SK-MEL-5 (cell line): ENCODE measurements around the gene ABHD17B. TPM values are rescaled to one million over a fixed set of nuclear protein-coding genes. Genes with fewer than 3 reads are reported as not detected.
"Not testable (repeated sequence)": the region's sequence is repeated elsewhere in the genome, so short reads cannot be mapped to it uniquely, and the experiment has no call there.

ENCODE experiments used
- DNase-seq: peaks from one replicate; pipeline ENCODE4 v3.0.0-alpha.2; 2016; ENCODE audit warnings: low read depth, low spot score
- in situ Hi-C: cut with HindIII; loops from 2 replicates; pipeline ENCODE4 v1.10.0; 2016; ENCODE audit warnings: low sequenced_read_pairs, high pct_unique_total_duplicates, low pct_unique_long_range_greater_than_20kb
- total RNA-seq: library from RNA; depleted of rRNA; stranded (reverse); fragments of >200 nt; shearing (Covaris generic); gene quantifications from 2 replicates; pipeline ENCODE4 v1.2.3, GENCODE V29; 2014

Gene ABHD17B
- total RNA-seq, 1 experiment from 2014 or later, result 53.5 TPM

DNA sequence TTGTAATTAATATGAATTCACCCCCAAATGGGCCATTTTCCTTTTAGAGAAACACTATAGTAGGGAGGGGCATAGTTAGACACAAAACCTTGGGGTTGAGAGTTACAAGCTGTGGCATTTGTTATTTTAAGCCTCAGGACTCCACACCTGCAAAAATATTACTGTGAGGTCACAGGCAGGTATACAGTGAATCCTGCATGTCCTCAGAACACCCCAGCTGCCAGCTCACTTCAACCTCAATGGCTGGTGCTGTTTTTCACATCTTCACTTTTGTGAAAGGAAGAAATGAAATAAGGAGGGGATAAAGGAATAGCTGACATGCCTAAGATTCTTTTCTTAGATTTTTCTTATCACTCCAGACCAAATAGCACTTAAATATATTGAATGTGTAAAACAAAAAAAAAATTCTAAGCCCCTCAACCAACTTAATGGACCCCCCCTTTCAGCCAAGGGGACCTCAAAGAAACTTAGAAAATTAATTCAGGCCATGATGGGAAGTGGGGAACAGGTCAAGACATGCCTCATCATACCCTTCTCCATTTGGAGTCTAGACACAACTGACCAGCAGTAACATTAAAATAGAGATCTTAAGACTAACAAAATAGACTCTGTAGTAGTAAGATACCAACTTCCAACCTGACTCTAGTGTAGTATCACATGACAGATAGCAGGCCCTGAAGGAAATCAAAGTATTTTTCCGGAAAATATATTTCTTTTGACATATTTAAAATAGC lies 9.6 kb upstream of the ABHD17B start:
- DNase-seq, result no peak
- in situ Hi-C loops, result no loop called here

DNA sequence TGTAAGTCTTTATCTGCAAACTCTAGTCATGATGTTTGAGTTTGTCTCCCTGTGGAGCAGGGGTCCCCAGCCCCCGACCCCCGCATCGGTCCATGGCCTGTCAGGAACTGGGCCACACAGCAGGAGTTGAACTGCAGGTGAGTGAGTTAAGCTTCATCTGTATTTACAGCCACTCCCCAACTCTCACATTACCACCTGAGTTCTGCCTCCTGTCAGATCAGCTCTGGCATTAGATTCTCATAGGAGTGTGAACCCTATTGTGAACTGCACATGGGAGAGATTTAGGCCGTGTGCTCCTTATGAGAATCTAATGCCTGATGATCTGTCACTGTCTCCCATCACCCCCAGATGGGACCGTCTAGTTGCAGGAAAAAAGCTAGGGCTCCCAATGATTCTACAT lies 7.4 kb upstream of the ABHD17B start:
- in situ Hi-C loops, result no loop called here
- DNase-seq, result no peak

DNA sequence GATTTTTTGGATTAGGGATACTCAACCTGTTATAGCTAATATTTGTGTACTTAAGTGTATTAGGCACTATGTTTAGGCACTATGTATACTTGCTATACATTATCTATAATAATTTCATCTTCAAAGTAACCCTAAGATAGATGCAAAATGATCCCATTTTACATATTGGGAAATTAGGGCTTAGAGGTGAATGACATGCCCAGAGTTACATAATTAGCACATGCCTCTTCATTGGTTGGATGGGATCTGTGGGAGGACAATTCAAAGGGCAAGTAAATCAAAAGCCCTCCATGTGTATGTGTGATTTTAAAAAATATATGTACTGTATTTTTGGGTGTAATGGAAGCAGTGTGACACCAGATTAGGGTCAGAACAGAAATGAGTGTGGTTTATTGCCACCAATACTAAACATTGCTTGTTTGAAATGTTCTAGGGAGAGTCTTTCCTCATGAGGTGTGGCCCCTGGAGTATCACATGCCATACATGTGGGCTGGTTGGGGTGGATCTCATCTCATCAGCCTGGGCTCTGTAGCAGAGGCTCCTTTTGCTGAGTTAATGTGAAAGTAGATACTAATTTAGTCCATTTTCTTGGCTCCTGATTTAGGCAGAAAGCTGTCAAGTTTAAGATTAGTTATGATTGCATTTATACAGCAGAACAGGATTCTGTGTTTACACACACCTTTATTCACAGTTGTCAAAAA lies 6.0 kb upstream of the ABHD17B start:
- in situ Hi-C loops, result no loop called here
- peak; percentile 38 for DNase-seq

DNA sequence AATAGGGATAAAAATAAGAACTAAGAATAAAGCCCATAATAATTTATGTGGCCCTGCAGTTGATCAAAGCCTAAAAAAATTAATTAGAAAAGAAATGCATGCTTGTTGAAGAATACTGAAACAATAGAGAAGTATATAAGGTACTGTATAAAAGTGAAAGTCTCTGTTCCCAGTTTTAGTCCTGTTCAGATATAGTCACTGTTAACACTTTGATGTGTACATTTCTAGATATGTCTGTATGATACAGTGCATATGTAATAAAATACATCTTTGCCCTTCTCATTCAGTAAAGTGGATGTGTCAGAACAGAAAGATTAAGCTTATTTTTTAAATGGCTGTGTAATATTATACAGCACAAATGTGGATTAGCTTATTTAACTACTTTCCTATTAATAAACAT lies 4.5 kb upstream of the ABHD17B start:
- DNase-seq, result no peak
- in situ Hi-C loops, result no loop called here

DNA sequence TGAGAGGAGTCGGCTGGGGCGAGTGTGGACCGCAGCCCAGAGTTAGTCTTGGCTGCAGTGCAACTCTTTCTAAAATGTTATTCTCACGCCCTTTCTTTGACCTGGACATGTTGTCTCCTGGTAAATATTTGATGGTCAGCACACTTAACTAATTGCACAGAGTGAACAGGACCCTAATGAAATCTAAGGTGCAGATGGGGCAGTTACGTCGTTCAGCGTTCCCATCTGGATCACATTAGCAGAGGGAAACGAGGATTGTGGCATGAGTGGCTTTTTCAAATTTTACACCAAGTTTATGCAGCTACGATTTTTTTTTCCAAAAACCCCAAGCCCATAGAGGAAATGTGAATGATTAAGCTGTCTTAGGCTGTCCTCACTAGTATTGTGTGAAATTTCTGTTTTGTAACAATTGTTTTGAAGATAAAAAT lies 929 bp upstream of the ABHD17B start:
- in situ Hi-C loops, result no loop called here
- no peak for DNase-seq

DNA sequence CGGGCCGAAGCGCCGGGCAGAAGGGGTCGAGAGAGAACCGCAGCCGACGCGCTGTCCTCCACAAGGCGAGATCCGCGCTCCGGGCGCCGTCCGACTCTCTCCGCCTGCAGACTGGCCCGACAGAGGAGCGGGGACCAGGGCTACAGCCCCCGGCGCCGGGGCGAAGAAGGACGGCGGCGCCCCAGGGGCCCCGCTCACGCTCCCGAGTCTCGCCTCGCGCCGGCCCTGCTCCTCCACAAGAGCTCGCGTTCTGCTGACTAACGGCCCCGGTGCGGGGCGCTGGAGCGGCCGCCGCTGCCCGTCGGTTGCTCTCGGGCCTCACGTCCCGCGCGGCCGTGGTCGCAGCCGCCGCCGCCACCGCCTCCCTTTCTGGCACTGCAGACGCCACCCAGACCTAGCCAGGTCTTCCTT lies 338 bp downstream of the ABHD17B start:
- no peak for DNase-seq
- in situ Hi-C loops, result no loop called here

DNA sequence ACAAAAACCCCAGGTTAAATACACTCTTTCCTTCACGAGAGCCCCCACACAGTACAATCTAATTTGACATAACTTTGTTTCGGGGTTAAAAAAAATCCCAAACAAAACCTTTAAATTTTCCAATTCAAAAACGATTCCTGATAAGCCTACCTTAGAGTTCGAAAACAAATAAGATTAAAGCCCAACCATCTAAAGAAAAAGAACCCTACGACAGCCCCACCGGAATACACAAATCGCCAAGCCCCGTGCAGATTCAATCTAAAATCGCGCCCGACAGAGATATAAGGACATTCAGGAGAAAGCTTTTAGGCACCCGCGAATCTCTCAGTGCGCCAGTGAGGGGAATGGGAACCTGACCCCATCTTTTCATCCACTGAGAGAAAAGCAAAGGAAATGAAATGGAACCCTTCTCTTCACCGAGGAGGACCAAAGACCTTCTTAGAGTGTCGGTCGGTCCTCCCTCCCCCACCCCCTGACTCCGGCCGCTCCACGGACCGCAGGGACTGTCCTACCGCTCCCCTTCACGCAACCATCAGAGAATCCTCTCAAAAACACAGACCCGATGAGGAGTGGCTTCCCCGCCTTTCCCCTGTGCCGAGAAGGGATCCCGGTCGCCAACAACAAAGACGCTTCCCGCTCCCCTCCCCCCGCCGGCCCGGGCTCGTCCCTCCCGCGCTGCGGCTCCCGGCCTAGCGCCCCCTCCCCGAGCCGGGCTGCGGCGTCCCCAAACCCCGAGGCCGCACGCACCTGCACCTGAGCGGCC lies 925 bp downstream of the ABHD17B start:
- in situ Hi-C loops, result no loop called here
- peak; percentile 40 for DNase-seq

DNA sequence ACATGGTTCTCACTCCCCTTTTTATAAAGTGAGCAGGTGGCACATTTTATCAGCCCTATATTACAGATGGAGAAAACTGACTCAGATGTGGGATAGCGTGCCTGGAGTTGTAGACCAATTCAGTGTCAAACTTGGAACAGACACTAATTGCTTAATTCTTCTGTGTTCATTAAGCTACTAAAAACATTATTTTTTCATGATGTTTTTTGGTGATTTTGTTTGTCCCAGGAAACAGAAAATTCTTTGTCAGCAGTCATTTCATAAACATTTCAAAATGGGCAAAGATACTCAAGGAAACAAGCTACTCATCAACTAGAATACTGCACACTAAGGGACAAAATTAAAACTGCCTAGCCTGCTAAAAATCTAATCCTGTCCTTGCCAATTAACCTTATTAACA lies 2.2 kb downstream of the ABHD17B start:
- in situ Hi-C loops, result no loop called here
- no peak for DNase-seq

DNA sequence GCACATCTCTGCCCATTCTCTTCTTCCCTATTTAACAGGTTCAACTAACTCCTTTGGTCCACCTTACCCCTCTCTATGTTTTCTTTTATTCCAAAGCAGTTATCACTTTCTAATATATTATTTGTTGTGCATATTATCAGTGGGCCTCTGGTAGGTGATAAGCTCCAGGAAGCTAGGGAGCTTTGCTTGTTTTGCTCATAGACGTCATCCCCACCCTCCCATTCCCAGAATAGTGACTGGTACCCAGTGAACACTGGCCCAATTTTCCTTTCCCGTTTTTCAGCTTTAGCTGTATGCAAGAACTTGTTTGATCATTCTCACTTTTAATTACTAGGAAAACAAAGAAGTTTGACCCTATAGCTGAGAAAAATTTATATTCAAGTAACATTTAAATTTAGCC lies 6.9 kb downstream of the ABHD17B start:
- no peak for DNase-seq
- in situ Hi-C loops, result no loop called here

DNA sequence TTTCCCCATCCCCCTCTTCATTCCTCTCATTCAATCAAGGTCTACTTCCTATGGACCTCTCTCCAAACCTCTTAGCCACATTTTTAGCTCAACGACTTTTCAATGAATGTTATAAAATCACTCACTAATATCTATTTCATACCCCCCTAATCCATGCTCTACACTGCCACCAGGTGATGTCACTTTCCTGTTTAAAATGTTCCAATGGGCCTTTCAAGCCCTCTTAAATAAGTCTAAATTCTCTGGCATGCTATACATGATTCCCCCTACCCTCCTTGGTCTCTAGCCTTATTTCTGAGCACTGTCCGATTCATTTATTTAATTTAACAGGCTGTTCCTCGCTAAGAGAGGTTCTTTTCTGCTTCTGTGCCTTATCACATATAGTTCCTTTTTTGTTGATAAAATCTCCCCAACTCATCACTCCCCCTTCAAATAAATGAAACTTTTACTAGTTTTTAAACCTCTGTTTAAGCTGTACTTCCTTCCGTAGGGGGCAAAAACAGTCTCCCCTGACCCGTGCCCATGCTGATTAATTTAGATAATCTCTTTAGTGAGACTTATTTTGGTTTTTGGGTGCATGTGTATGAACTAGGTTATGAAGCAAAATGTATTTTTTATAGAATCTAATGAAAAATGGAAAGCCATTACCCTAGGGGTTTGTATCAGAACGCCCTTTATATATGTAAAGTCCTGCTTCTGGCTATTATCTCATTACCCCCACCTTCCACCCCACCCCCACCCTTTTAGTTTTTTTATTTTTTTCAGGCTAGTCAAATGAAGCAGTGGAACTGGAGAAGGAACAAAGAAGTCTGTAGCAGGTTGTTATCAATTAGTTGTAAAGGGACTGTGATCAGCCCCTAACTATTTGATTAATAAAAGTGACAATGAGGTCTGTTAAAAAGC lies 9.0 kb downstream of the ABHD17B start:
- in situ Hi-C loops, result no loop called here
- no peak for DNase-seq

DNA sequence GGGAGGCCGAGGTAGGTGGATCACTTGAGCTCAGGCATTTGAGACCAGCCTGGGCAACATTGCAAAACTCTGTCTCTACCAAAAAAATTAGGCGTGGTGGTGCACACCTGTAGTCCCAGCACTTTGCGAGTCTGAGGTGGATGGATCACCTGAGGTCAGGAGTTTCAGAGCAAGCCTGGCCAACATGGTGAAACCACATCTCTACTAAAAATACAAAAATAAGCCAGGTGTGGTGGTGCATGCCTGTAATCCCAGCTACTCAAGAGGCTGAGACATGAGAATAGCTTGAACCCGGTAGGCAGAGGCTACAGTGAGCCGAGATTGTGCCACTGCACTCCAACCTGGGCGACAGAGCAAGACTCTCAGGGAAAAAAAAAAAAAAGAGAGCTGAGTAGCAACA lies 12.2 kb downstream of the ABHD17B start:
- in situ Hi-C loops, result not testable (repeated sequence)

DNA sequence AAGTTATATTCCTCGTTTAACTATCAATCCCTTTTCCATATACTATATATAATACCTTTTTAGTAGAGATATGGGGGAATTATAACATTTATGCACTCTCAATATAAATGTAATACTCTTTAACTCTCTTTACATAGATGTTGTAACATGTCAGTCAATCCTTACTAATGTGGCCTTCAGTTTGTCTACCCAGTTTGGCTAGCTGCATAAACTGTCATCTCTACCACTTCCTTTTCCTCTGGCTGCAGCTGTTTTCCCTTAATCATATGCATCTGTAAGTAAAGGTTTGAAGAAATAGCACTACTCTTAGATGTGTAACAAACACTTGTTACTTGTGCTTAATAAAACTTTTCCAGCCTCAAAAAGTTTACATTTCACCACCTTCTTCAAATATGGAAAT lies 13.4 kb downstream of the ABHD17B start:
- DNase-seq, result no peak
- in situ Hi-C loops, result no loop called here

More for the DNA sequence above, 12.2 kb downstream of the ABHD17B start:
- DNase-seq, result not testable (repeated sequence)

DNA sequence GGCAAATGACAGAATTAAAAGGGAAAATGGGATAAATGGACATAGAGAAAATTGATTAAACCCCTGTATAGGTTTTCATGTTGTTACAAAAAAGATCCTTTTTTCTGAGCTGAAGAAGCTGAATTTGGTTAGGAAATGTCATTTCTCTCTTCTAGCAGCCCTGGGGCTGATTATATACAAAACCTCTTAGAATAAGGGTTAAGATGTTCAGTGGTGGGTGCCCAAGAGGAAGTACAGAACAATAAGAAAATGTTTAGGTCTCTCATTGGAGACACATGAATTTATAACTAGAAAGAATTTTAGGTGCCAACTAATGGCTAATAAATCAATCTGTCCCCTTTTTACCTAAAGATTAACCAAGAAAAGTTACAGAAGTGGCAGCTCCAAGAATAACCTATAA lies 14.2 kb downstream of the ABHD17B start:
- in situ Hi-C loops, result no loop called here
- DNase-seq, result no peak

DNA sequence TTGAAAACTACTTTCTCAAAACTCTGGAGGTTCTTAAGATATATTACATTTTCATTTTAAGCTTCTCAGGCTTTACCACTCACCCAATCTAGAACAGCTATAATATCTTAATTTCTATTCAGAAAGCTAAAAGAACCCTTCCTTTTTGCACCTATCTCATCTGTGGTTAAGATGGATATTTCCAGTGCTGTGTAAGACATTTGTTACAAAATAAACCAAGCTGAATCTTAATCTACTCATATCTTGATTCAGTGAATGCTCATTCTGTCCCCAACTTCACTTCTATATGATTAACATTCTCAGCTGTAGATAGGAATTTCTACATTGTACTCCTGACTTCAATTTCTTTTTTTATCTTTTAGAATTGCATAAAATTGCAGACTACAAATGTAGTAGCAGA lies 15.0 kb downstream of the ABHD17B start:
- in situ Hi-C loops, result no loop called here

DNA sequence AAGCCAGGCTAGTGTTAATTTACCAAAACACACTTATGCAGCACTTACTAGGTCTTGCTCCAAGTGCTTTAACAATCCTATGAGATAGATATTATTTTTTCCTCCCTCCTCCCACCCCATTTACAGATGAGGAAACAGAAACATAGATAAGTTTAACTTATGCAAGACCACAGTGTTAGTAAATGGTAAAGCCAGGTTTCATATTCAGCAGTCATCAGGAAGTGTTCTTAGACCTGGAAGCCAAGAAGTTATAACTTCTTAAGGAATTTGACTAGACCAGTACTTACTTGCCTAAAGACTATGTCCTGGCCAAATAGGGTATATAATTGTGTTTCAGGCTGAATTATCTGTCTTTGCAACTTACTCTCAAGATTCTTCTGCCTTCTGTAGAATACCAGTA lies 15.9 kb downstream of the ABHD17B start:
- no peak for DNase-seq
- in situ Hi-C loops, result no loop called here

More for the DNA sequence above, 15.0 kb downstream of the ABHD17B start:
- no peak for DNase-seq

DNA sequence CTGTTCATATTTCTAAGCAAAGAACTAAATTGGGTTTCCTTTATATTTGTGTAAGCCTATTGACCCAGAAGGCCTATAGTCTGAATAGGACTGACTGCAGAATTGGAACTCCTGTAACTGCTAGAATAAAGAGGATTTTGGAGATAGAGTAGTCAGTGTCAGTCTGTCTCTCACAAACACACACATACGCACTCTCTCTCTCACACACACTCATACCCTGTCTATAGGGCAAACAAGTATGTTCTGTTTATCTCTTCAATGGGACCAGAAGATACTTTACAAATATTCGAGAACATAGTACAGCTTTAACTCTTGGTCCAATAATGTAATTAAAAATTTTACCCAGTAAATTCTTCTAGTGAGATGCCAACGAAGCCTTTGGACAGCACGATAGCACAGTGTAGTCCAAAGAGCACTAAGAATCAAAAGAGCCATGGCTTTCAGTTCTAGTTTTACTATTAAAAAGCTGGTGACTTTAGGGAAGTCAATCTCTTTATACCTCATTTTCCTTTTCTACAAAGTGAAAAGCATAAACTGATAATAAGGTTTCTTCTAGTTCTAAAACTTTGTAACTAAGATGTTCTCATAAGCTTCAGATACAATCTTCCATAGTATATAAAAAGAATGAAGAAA lies 19.3 kb downstream of the ABHD17B start:
- DNase-seq, result no peak
- in situ Hi-C loops, result no loop called here

DNA sequence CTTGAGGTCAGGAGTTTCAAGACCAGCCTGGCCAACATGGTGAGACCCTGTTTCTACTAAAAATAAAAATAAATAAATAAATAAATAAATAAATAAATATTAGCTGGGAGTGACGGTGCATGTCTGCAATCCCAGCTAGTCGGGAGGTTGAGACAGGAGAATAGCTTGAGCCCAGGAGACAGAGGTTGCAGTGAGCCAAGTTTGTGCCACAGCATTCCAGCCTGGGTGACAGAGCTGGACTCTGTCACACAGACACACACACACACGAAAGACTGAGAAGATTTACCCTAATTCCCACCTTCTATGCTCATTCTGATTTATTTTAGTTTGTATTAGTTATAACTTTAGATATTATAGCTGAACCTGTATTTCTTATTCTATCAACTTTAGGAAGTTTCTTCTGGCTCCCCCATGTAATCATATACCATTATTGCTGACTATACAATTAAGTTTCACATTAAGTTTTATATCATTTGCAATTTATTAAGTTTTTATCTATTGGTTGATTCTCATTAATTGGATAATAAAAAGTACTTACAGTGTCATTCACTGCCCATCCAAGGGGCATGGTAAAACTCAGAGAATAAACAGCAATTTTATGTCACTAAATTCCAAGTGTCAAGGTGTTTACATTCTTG lies 20.8 kb downstream of the ABHD17B start:
- in situ Hi-C loops, result no loop called here
- DNase-seq, result no peak
